HG03039 (cell line): ENCODE data around the gene PDE5A.
A peak's percentile ranks its signal among the peaks of the same experiment; 100 is the strongest.
"Not testable (repeated sequence)": the region's sequence is repeated elsewhere in the genome, so short reads cannot be mapped to it uniquely, and the experiment has no call there.

Source experiments
- ATAC-seq: cut with Tn5 transposase; IDR thresholded peaks from one replicate; pipeline ENCODE4 v1.9.1; 2021; ENCODE audit warnings: mild to moderate bottlenecking, moderate library complexity; ENCODE audit not compliant: unreplicated experiment

Gene PDE5A

GRCh38 chr4:119628281-119629141 is at the start of gene PDE5A:
PDE5A (minus strand) TSS chr4:119628804; CDS start chr4:119628671, 133 bp downstream.
- ATAC-seq = peak; percentile 97

- ATAC-seq = no peak
Measured at GRCh38 chr4:119676101-119676500, 47.5 kb upstream of the PDE5A start.

- no peak for ATAC-seq
Measured at GRCh38 chr4:119675391-119675790, 46.8 kb upstream of the PDE5A start.

GRCh38 chr4:119672938-119673337 is 44.3 kb upstream of the PDE5A start:
- ATAC-seq = no peak

- no peak for ATAC-seq
Measured at GRCh38 chr4:119672086-119672485, 43.5 kb upstream of the PDE5A start.

GRCh38 chr4:119671205-119671604 is 42.6 kb upstream of the PDE5A start:
- ATAC-seq = no peak

- no peak for ATAC-seq
Measured at GRCh38 chr4:119667802-119668201, 39.2 kb upstream of the PDE5A start.

GRCh38 chr4:119666653-119667091 is 38.1 kb upstream of the PDE5A start:
- no peak for ATAC-seq

GRCh38 chr4:119665752-119666151 is 37.1 kb upstream of the PDE5A start:
- ATAC-seq = no peak

GRCh38 chr4:119664168-119664907 is 35.7 kb upstream of the PDE5A start:
- no peak for ATAC-seq

GRCh38 chr4:119663160-119663788 is 34.7 kb upstream of the PDE5A start:
- ATAC-seq = no peak

- ATAC-seq = not testable (repeated sequence)
Measured at GRCh38 chr4:119662612-119663011, 34.0 kb upstream of the PDE5A start.

- ATAC-seq = no peak
Measured at GRCh38 chr4:119661231-119661630, 32.6 kb upstream of the PDE5A start.

GRCh38 chr4:119659576-119659975 is 31.0 kb upstream of the PDE5A start:
- no peak for ATAC-seq

GRCh38 chr4:119657111-119657611 is 28.6 kb upstream of the PDE5A start:
- no peak for ATAC-seq

GRCh38 chr4:119656342-119656741 is 27.7 kb upstream of the PDE5A start:
- ATAC-seq = no peak

- ATAC-seq = no peak
Measured at GRCh38 chr4:119655111-119655837, 26.7 kb upstream of the PDE5A start.

- no peak for ATAC-seq
Measured at GRCh38 chr4:119653990-119654389, 25.4 kb upstream of the PDE5A start.

GRCh38 chr4:119652998-119653397 is 24.4 kb upstream of the PDE5A start:
- ATAC-seq = no peak

- no peak for ATAC-seq
Measured at GRCh38 chr4:119648398-119648797, 19.8 kb upstream of the PDE5A start.

GRCh38 chr4:119647558-119647957 is 19.0 kb upstream of the PDE5A start:
- no peak for ATAC-seq
